ENCODE results near the gene TMUB1.

DNA sequence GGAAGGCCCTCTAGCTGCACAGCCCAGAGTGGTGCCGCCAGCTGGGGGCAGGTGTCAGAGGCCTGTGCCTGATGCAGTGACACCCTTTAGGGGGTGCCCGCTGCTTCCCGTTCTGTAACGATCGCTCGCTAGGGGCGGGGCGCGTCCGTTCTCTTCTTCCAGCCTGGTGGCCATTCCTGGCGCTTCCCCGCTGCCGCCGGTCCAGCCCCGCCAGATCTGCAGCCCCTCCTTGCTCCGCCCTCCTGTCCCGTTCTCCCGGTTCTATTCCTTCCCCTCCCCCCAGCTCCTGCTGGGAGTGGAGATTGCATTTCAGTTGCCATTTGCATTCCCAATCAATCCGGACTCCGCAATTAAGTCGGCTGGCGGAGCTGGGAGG is 42.2 kb upstream of the TMUB1 start:
- TF ChIP-seq, protein P1, sequence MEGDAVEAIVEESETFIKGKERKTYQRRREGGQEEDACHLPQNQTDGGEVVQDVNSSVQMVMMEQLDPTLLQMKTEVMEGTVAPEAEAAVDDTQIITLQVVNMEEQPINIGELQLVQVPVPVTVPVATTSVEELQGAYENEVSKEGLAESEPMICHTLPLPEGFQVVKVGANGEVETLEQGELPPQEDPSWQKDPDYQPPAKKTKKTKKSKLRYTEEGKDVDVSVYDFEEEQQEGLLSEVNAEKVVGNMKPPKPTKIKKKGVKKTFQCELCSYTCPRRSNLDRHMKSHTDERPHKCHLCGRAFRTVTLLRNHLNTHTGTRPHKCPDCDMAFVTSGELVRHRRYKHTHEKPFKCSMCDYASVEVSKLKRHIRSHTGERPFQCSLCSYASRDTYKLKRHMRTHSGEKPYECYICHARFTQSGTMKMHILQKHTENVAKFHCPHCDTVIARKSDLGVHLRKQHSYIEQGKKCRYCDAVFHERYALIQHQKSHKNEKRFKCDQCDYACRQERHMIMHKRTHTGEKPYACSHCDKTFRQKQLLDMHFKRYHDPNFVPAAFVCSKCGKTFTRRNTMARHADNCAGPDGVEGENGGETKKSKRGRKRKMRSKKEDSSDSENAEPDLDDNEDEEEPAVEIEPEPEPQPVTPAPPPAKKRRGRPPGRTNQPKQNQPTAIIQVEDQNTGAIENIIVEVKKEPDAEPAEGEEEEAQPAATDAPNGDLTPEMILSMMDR (IDR thresholded peaks at IDR 0.05), result no peak
- no peak for TF ChIP-seq EZH2 (IDR thresholded peaks at IDR 0.05; ENCODE audit: borderline replicate concordance, insufficient read depth, low read depth, low read length, poor library complexity, severe bottlenecking)

All from B cell (primary cell).